ENCODE results near the gene WIPF3.
"Not testable (repeated sequence)": the region's sequence is repeated elsewhere in the genome, so short reads cannot be mapped to it uniquely, and the experiment has no call there.

The WIPF3 gene

DNA sequence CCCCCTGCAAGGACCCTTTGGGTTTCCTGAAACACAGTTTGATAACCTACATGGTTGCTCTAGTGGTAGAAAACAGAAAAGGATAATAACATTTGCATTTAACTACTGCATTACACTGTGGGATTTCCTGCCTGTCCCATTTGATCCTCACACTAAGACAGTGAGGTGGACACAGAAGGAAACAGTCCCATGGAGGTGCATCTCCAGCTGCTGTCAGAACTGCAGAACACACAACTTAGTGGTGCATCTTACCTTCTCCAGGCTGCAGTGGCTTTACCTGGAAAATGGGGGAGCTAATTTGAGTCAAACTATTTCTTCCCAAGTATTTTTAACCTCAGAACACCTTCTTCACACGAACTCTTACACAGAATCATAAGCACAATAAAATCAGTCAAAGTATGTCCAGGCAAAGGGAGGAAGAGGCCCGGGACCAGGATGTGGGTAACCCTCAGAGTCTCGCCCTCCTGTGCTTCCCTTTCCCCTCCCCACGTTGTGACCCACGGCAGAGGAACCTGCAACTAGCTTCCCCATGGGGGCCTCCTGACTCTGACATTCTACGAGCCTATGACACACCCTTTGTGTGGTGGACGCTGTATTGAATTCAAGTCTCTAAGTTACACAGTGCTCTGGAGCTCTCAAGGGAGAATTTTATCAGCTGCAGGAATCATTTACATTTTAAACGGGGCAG lies 149.6 kb downstream of the WIPF3 start:
- Histone ChIP-seq H3K9me3 (ENCODE audit: control insufficient read depth in 5 of 5, low read length in 5 of 5) (no peaks in the 10 kb centered on the region), H3K27ac (ENCODE audit: low read depth, low read length) (no peak overlapping the region), H3K27me3 (ENCODE audit: control insufficient read depth in 5 of 5, insufficient read depth in 4 of 5, low read length in 5 of 5) (no peaks in the 10 kb centered on the region), H3K36me3 (ENCODE audit: control insufficient read depth in 5 of 5, insufficient read depth in 5 of 5, low read length in 5 of 5) (peaks cover 0 to 12% (median 6%) of the 10 kb centered on the region in 5 donors), H3K4me1 (ENCODE audit: control insufficient read depth in 5 of 5, insufficient read depth in 5 of 5, low read length in 5 of 5) (peaks cover 0 to 23% (median 14%) of the 10 kb centered on the region in 5 donors), H3K9ac (ENCODE audit: low read length in 5 of 5) (no peak overlapping the region), H3K4me3 (ENCODE audit: low read depth in 1 of 5, low read length in 5 of 5) (no peak overlapping the region)

- Histone ChIP-seq H3K36me3 (ENCODE audit: control insufficient read depth in 5 of 5, insufficient read depth in 5 of 5, low read length in 5 of 5) (peaks cover 0 to 9% (median 3%) of the 10 kb centered on the region in 5 donors), H3K27ac (ENCODE audit: low read depth, low read length) (no peak overlapping the region), H3K27me3 (ENCODE audit: control insufficient read depth in 5 of 5, insufficient read depth in 4 of 5, low read length in 5 of 5) (no peaks in the 10 kb centered on the region), H3K9ac (ENCODE audit: low read length in 5 of 5) (no peak overlapping the region), H3K4me3 (ENCODE audit: low read depth in 1 of 5, low read length in 5 of 5) (no peak overlapping the region), H3K4me1 (ENCODE audit: control insufficient read depth in 5 of 5, insufficient read depth in 5 of 5, low read length in 5 of 5) (peaks cover 0 to 17% (median 9%) of the 10 kb centered on the region in 5 donors), H3K9me3 (ENCODE audit: control insufficient read depth in 5 of 5, low read length in 5 of 5) (no peaks in the 10 kb centered on the region)
These were observed 150.2 kb downstream of the WIPF3 start for GRCh38 chr7:29956487-29956836.

GRCh38 chr7:29957521-29958310 lies 151.4 kb downstream of the WIPF3 start:
- Histone ChIP-seq H3K9ac (ENCODE audit: low read length in 5 of 5) (no peak overlapping the region), H3K27me3 (ENCODE audit: control insufficient read depth in 5 of 5, insufficient read depth in 4 of 5, low read length in 5 of 5) (no peaks in the 10 kb centered on the region), H3K4me3 (ENCODE audit: low read depth in 1 of 5, low read length in 5 of 5) (no peak overlapping the region), H3K27ac (ENCODE audit: low read depth, low read length) (no peak overlapping the region), H3K9me3 (ENCODE audit: control insufficient read depth in 5 of 5, low read length in 5 of 5) (no peaks in the 10 kb centered on the region), H3K4me1 (ENCODE audit: control insufficient read depth in 5 of 5, insufficient read depth in 5 of 5, low read length in 5 of 5) (peaks cover 0 to 15% (median 7%) of the 10 kb centered on the region in 5 donors), H3K36me3 (ENCODE audit: control insufficient read depth in 5 of 5, insufficient read depth in 5 of 5, low read length in 5 of 5) (peaks cover 0 to 3% (median 2%) of the 10 kb centered on the region in 5 donors)

GRCh38 chr7:29958667-29959358 lies 152.5 kb downstream of the WIPF3 start:
- no peaks in the 10 kb centered on the region for H3K9me3 ChIP-seq (ENCODE audit: control insufficient read depth in 5 of 5, low read length in 5 of 5)
- H3K27me3 ChIP-seq (ENCODE audit: control insufficient read depth in 5 of 5, insufficient read depth in 4 of 5, low read length in 5 of 5), result no peaks in the 10 kb centered on the region
- H3K4me3 ChIP-seq (ENCODE audit: low read depth in 1 of 5, low read length in 5 of 5), result no peak overlapping the region
- H3K4me1 ChIP-seq (ENCODE audit: control insufficient read depth in 5 of 5, insufficient read depth in 5 of 5, low read length in 5 of 5), result peaks cover 0 to 7% (median 0%) of the 10 kb centered on the region in 5 donors
- H3K36me3 ChIP-seq (ENCODE audit: control insufficient read depth in 5 of 5, insufficient read depth in 5 of 5, low read length in 5 of 5), result peaks cover 0 to 3% (median 0%) of the 10 kb centered on the region in 5 donors
- no peak overlapping the region for H3K27ac ChIP-seq (ENCODE audit: low read depth, low read length)
- no peak overlapping the region for H3K9ac ChIP-seq (ENCODE audit: low read length in 5 of 5)

DNA sequence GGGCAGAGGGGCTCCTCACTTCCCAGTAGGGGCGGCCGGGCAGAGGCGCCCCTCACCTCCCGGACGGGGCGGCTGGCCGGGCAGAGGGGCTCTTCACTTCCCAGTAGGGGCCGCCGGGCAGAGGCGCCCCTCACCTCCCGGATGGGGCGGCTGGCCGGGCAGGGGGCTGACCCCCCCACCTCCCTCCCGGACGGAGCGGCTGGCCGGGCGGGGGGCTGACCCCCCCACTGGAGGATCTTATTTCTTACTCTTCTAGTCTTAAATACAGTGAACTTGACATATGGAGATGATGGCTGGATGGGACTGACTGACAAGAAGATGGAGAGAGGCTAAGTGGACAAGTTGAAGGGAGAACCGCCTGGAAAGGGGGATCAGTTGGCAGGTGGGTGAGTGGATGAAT lies 155.3 kb downstream of the WIPF3 start:
- not testable (repeated sequence) for H3K9me3 ChIP-seq (ENCODE audit: control insufficient read depth in 5 of 5, low read length in 5 of 5); H3K4me3 ChIP-seq (ENCODE audit: low read depth in 1 of 5, low read length in 5 of 5); H3K27ac ChIP-seq (ENCODE audit: low read depth, low read length); H3K36me3 ChIP-seq (ENCODE audit: control insufficient read depth in 5 of 5, insufficient read depth in 5 of 5, low read length in 5 of 5); H3K27me3 ChIP-seq (ENCODE audit: control insufficient read depth in 5 of 5, insufficient read depth in 4 of 5, low read length in 5 of 5); H3K9ac ChIP-seq (ENCODE audit: low read length in 5 of 5); H3K4me1 ChIP-seq (ENCODE audit: control insufficient read depth in 5 of 5, insufficient read depth in 5 of 5, low read length in 5 of 5)

GRCh38 chr7:29962035-29962434 lies 155.7 kb downstream of the WIPF3 start:
- Histone ChIP-seq H3K9me3 (ENCODE audit: control insufficient read depth in 5 of 5, low read length in 5 of 5) (no peaks in the 10 kb centered on the region), H3K4me3 (ENCODE audit: low read depth in 1 of 5, low read length in 5 of 5) (no peak overlapping the region), H3K36me3 (ENCODE audit: control insufficient read depth in 5 of 5, insufficient read depth in 5 of 5, low read length in 5 of 5) (peaks cover 0 to 10% (median 2%) of the 10 kb centered on the region in 5 donors), H3K27ac (ENCODE audit: low read depth, low read length) (no peak overlapping the region), H3K4me1 (ENCODE audit: control insufficient read depth in 5 of 5, insufficient read depth in 5 of 5, low read length in 5 of 5) (no peaks in the 10 kb centered on the region), H3K9ac (ENCODE audit: low read length in 5 of 5) (no peak overlapping the region), H3K27me3 (ENCODE audit: control insufficient read depth in 5 of 5, insufficient read depth in 4 of 5, low read length in 5 of 5) (no peaks in the 10 kb centered on the region)

DNA sequence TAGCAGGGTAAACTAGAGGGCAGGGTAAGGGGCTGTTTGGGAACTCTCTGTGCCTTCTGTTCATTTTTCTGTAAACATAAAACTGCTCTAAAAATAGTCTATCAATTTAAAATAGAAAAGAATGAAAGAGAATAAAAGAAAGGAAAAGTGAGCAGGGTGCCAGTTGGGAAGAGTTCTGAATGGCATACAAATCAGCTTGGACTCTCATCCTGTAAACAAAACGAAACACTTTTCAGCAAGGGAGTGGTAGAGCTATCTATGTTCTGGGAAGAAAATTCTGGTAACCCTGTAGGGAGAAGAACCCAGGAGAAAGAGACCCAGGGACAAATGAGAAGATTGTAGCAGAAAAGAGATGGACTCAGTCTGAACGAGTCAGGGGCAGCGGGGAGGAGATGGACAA lies 158.7 kb downstream of the WIPF3 start:
- no peak overlapping the region for H3K27ac ChIP-seq (ENCODE audit: low read depth, low read length)
- no peak overlapping the region for H3K4me3 ChIP-seq (ENCODE audit: low read depth in 1 of 5, low read length in 5 of 5)
- no peaks in the 10 kb centered on the region for H3K27me3 ChIP-seq (ENCODE audit: control insufficient read depth in 5 of 5, insufficient read depth in 4 of 5, low read length in 5 of 5)
- no peaks in the 10 kb centered on the region for H3K9me3 ChIP-seq (ENCODE audit: control insufficient read depth in 5 of 5, low read length in 5 of 5)
- H3K36me3 ChIP-seq (ENCODE audit: control insufficient read depth in 5 of 5, insufficient read depth in 5 of 5, low read length in 5 of 5), result peaks cover 0 to 10% (median 5%) of the 10 kb centered on the region in 5 donors
- no peak overlapping the region for H3K9ac ChIP-seq (ENCODE audit: low read length in 5 of 5)
- H3K4me1 ChIP-seq (ENCODE audit: control insufficient read depth in 5 of 5, insufficient read depth in 5 of 5, low read length in 5 of 5), result peaks cover 0 to 6% (median 0%) of the 10 kb centered on the region in 5 donors

Measured in subcutaneous abdominal adipose tissue (tissue), 5 donors.